Tibial nerve (tissue), 4 donors: ENCODE results near the gene CCNH. TPM values are rescaled to one million over a fixed set of nuclear protein-coding genes. Genes with fewer than 3 reads are reported as not detected.

Experiments
- DNase-seq, 2 donors: peaks; one replicate each; pipeline ENCODE4 v3.0.0-alpha.2; 2019; ENCODE audit warnings: low spot score in 2 of 2
- H3K27ac ChIP-seq, 4 donors: fragments of 200-600 bp; sonication (generic) in 3 of 4; one replicate each; pipeline ENCODE4 v1.5.1; 2017 to 2019; ENCODE audit warnings: mild to moderate bottlenecking in 1 of 4
- H3K27me3 ChIP-seq, 2 donors: fragments of 200-600 bp; sonication (generic) in 1 of 2; one replicate each; pipeline versions ENCODE4 v1.5.1 to v1.6.0; 2017 to 2019
- H3K36me3 ChIP-seq, 3 donors: fragments of 200-600 bp; sonication (generic); one replicate each; pipeline ENCODE4 v1.5.1; 2018 to 2019
- H3K4me1 ChIP-seq, 4 donors: fragments of 200-600 bp; sonication (generic) in 3 of 4; one replicate each; pipeline ENCODE4 v1.5.1; 2017 to 2019
- H3K4me3 ChIP-seq, 4 donors: fragments of 200-600 bp; sonication (generic) in 3 of 4; one replicate each; pipeline ENCODE4 v1.5.1; 2017 to 2019; ENCODE audit warnings: mild to moderate bottlenecking in 1 of 4, moderate library complexity in 1 of 4
- H3K9me3 ChIP-seq, 4 donors: fragments of 200-600 bp; sonication (generic) in 3 of 4; one replicate each; pipeline ENCODE4 v1.5.1; 2017 to 2019
- EP300 ChIP-seq, 2 donors: sonication (generic); formaldehyde crosslinking; IDR thresholded peaks; one replicate each; pipeline ENCODE4 v1.6.1; 2017; ENCODE audit warnings: antibody characterized with exemption in 2 of 2, mild to moderate bottlenecking in 1 of 2
- POLR2A ChIP-seq, 2 donors: fragments of 450-650 bp; IDR thresholded peaks; one replicate each; pipeline ENCODE4 v1.6.1; 2017; ENCODE audit warnings: antibody characterized with exemption in 2 of 2, mild to moderate bottlenecking in 2 of 2, moderate library complexity in 2 of 2
- WGBS, 2 donors: methylation state at CpG; one replicate each; pipeline ENCODE4 v1.1.5; 2018; 5-methylcytosine and 5-hydroxymethylcytosine counted together
- total RNA-seq, 4 donors: library from RNA; depleted of rRNA; stranded (reverse); fragments of >200 nt; gene quantifications; one replicate each; pipeline ENCODE4 v1.1.0, GENCODE V29; 2016
- TF ChIP-seq, protein P1 (sequence below), 5 experiments: fragments of 200-600 bp in 3 of 5; fragments of 450-650 bp in 2 of 5; sonication (generic) in 3 of 5; IDR thresholded peaks; one replicate each; pipeline ENCODE4 v1.5.1; 2016 to 2019; ENCODE audit warnings: antibody characterized with exemption in 5 of 5, mild to moderate bottlenecking in 3 of 5, moderate library complexity in 2 of 5

Gene CCNH
- total RNA-seq, 4 donors from 2014 or later = 116 to 183 (median 158) TPM

DNA sequence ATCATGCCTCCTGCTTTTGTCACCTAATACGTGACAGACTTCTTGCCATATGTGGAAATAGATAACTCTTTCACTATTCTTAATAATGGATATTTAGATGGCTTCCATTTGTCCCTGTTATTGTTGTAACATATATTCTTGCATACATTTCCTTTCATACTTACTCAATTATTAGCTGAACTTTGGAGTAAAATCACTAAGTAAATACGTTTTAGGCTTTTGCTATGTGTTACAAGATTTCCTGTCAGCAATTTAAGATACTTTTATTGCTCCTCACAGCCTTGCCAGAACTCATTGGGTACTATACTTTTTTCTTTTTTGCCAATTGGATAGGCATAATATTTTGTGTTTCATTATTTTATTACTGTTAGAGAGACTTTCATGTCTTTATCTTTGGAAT is 26.9 kb downstream of the CCNH start:
- no peak overlapping the region for H3K4me3 ChIP-seq
- H3K27me3 ChIP-seq = no peaks in the 10 kb centered on the region
- WGBS, 2 donors = 84 to 87% methylated on average over 2 of the region's 2 CpGs
- peaks cover 0 to 14% (median 0%) of the 10 kb centered on the region in 4 donors for H3K4me1 ChIP-seq
- peaks cover 0 to 54% (median 4%) of the 10 kb centered on the region in 3 donors for H3K36me3 ChIP-seq
- TF ChIP-seq POLR2A (IDR thresholded peaks at IDR 0.05) (no peak), EP300 (IDR thresholded peaks at IDR 0.05) (no peak)
- TF ChIP-seq, protein P1, sequence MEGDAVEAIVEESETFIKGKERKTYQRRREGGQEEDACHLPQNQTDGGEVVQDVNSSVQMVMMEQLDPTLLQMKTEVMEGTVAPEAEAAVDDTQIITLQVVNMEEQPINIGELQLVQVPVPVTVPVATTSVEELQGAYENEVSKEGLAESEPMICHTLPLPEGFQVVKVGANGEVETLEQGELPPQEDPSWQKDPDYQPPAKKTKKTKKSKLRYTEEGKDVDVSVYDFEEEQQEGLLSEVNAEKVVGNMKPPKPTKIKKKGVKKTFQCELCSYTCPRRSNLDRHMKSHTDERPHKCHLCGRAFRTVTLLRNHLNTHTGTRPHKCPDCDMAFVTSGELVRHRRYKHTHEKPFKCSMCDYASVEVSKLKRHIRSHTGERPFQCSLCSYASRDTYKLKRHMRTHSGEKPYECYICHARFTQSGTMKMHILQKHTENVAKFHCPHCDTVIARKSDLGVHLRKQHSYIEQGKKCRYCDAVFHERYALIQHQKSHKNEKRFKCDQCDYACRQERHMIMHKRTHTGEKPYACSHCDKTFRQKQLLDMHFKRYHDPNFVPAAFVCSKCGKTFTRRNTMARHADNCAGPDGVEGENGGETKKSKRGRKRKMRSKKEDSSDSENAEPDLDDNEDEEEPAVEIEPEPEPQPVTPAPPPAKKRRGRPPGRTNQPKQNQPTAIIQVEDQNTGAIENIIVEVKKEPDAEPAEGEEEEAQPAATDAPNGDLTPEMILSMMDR (IDR thresholded peaks at IDR 0.05) = no peak
- no peak for DNase-seq
- no peaks in the 10 kb centered on the region for H3K9me3 ChIP-seq
- no peak overlapping the region for H3K27ac ChIP-seq

DNA sequence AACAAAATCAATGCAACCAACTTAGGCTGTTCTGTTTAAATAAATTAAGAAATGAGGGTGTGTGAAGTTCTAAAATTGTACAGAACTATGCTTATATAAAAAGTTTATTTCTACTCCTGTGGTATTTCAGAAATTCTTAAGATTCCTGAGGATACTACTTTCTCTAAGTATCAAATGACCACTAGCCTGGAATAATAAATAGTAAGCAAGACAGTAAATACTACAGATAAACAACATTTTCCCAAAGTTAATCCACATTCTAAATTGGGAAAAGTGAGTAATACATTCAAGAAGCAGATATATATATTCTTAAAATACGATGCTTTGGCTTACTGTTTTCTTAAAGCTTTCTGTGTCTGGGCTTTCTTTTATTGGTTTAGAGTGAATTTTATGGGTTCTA is 29.5 kb downstream of the CCNH start:
- peaks cover 0 to 16% (median 0%) of the 10 kb centered on the region in 4 donors for H3K4me1 ChIP-seq
- no peak overlapping the region for H3K4me3 ChIP-seq
- H3K36me3 ChIP-seq = peaks cover 0 to 44% (median 0%) of the 10 kb centered on the region in 3 donors
- H3K27ac ChIP-seq = no peak overlapping the region
- no peaks in the 10 kb centered on the region for H3K9me3 ChIP-seq
- 81 to 87% methylated on average over 1 of the region's 1 CpG for WGBS, 2 donors
- H3K27me3 ChIP-seq = no peaks in the 10 kb centered on the region
- TF ChIP-seq, protein P1 (IDR thresholded peaks at IDR 0.05) = no peak
- no peak for TF ChIP-seq EP300 (IDR thresholded peaks at IDR 0.05)
- no peak for TF ChIP-seq POLR2A (IDR thresholded peaks at IDR 0.05)
- no peak for DNase-seq

DNA sequence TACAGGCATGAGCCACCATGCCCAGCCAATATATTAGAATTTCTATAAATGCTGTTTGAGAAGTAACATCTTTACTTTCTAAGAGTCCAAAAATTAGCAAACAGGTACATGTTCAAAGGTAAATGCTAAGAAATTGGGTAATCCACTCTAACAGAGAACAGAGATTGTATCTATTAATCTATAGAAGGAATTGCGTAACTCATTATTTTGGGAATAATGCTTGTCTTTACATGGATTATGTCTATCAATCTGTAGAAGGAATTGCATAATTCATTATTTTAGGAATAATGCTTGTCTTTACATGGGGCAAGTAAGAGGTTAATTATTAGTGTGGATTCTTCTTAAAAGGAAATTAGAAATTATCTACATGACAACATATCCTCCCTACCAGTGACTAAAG is 30.5 kb downstream of the CCNH start:
- DNase-seq = no peak
- peaks cover 0 to 44% (median 3%) of the 10 kb centered on the region in 3 donors for H3K36me3 ChIP-seq
- H3K27me3 ChIP-seq = no peaks in the 10 kb centered on the region
- H3K4me1 ChIP-seq = peaks cover 0 to 16% (median 0%) of the 10 kb centered on the region in 4 donors
- TF ChIP-seq, protein P1 (IDR thresholded peaks at IDR 0.05) = no peak
- TF ChIP-seq POLR2A (IDR thresholded peaks at IDR 0.05) = no peak
- no peak for TF ChIP-seq EP300 (IDR thresholded peaks at IDR 0.05)
- WGBS, 2 donors = 97% methylated on average over 1 of the region's 1 CpG
- no peak overlapping the region for H3K4me3 ChIP-seq
- no peaks in the 10 kb centered on the region for H3K9me3 ChIP-seq
- no peak overlapping the region for H3K27ac ChIP-seq

DNA sequence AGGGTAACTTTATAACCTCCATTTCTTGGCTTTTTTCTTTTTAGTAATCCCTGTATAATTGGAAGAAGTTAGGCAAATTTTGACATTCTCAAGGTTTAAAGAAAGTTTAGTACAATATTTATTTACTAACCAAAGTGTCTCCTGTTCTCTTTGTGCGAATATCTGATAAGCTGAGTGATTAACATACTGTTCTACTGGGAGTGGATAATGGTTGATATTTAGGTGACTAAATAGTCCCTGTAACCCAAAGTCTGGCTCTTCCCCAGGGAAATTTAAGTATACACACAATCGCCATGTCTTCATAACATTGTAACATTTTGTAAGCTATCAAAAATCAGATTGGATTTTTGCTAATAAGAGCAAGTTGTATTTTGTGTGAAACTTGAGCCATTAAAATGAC is 40.0 kb downstream of the CCNH start:
- DNase-seq = no peak
- TF ChIP-seq POLR2A (IDR thresholded peaks at IDR 0.05) (no peak), EP300 (IDR thresholded peaks at IDR 0.05) (no peak)
- TF ChIP-seq, protein P1 (IDR thresholded peaks at IDR 0.05) = no peak
- Histone ChIP-seq H3K27me3 (no peaks in the 10 kb centered on the region), H3K4me3 (no peak overlapping the region), H3K9me3 (no peaks in the 10 kb centered on the region), H3K36me3 (peaks cover 0 to 63% (median 5%) of the 10 kb centered on the region in 3 donors), H3K4me1 (no peaks in the 10 kb centered on the region), H3K27ac (no peak overlapping the region)
- 86 to 93% methylated on average over 2 of the region's 2 CpGs for WGBS, 2 donors

DNA sequence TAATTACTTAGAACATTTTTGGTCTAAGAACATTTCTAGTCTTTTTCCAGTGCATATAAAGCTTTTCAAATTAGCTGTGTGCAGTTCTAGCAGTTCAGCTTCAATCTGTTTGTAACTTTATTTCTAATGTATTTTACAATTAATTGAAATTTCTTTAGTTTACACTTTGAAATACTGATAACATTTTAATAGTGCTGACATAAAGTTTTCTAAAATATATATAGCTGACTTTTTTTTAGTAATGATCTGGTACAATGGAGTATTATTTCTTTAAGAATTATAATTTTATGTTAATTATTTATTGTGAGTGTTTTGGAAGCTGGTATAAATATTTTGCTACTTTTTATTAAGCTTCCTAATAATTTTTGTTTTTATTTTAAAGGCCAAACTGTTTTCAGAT is 43.3 kb downstream of the CCNH start:
- Histone ChIP-seq H3K36me3 (peaks cover 0 to 45% (median 0%) of the 10 kb centered on the region in 3 donors), H3K4me3 (no peak overlapping the region), H3K4me1 (no peaks in the 10 kb centered on the region), H3K9me3 (no peaks in the 10 kb centered on the region), H3K27ac (no peak overlapping the region), H3K27me3 (no peaks in the 10 kb centered on the region)
- no peak for DNase-seq
- no peak for TF ChIP-seq POLR2A (IDR thresholded peaks at IDR 0.05)
- TF ChIP-seq, protein P1 (IDR thresholded peaks at IDR 0.05) = no peak
- no peak for TF ChIP-seq EP300 (IDR thresholded peaks at IDR 0.05)
